K562 (cell line): ENCODE results near the gene ZBTB38. TPM values are rescaled to one million over a fixed set of nuclear protein-coding genes. Genes with fewer than 3 reads are reported as not detected.

ENCODE experiments used
- IRF9 ChIP-seq: fragments of 450-650 bp; IDR thresholded peaks from 2 replicates; pipeline ENCODE4 v1.6.1; 2016; ENCODE audit warnings: missing biosample characterization, missing genetic modification characterization
- KDM2B ChIP-seq: fragments of 250-450 bp; sonication (Bioruptor Pico); IDR thresholded peaks from 2 replicates; pipeline ENCODE4 v1.8.0; 2021; ENCODE audit warnings: mild to moderate bottlenecking, moderate library complexity
- NR4A1 ChIP-seq, 2 experiments: fragments of 250-450 bp in 1 of 2; fragments of 450-650 bp in 1 of 2; sonication (Bioruptor Pico) in 1 of 2; IDR thresholded peaks; 2 replicates each; pipeline versions ENCODE4 v1.4.0 to v1.6.1; 2016 to 2020; ENCODE audit warnings: mild to moderate bottlenecking in 2 of 2, missing compliant biosample characterization in 1 of 2, missing genetic modification characterization in 1 of 2, moderate library complexity in 1 of 2
- PML ChIP-seq: IDR thresholded peaks from 2 replicates; pipeline ENCODE4 v1.6.1; 2012; ENCODE audit warnings: low read length, inconsistent platforms
- RBM17 ChIP-seq: fragments of 200-400 bp; formaldehyde crosslinking; IDR thresholded peaks from 2 replicates; pipeline ENCODE4 v1.6.1; 2017; ENCODE audit warnings: low read depth, mild to moderate bottlenecking, low read length, borderline replicate concordance
- SIX5 ChIP-seq, 2 experiments: IDR thresholded peaks; 2 replicates each; pipeline ENCODE4 v1.6.1; 2011; ENCODE audit warnings: low read length in 2 of 2, borderline replicate concordance in 1 of 2, low read depth in 1 of 2, mild to moderate bottlenecking in 1 of 2, moderate library complexity in 1 of 2; ENCODE audit not compliant: insufficient read depth in 1 of 2
- SMAD4 ChIP-seq: fragments of 250-450 bp; sonication (Bioruptor Pico); conservative IDR thresholded peaks from 2 replicates; pipeline ENCODE4 v1.8.0; 2021; ENCODE audit warnings: inconsistent platforms, mild to moderate bottlenecking, moderate library complexity
- XRCC5 ChIP-seq: fragments of 200-400 bp; formaldehyde crosslinking; IDR thresholded peaks from 2 replicates; pipeline ENCODE4 v1.6.1; 2017; ENCODE audit warnings: low read depth, mild to moderate bottlenecking, low read length
- ZFP36 ChIP-seq: fragments of 150-350 bp; IDR thresholded peaks from 2 replicates; pipeline ENCODE4 v1.6.1; 2018; ENCODE audit warnings: low read length, low read depth; ENCODE audit not compliant: partially characterized antibody
- ZNF23 ChIP-seq: fragments of 250-450 bp; sonication (Bioruptor Pico); IDR thresholded peaks from 2 replicates; pipeline ENCODE4 v1.4.0; 2020; ENCODE audit warnings: mild to moderate bottlenecking
- polyA plus RNA-seq, 8 experiments: library from polyadenylated mRNA; depleted of rRNA in 4 of 8; stranded (reverse) in 5 of 8; unstranded in 3 of 8; fragments of >200 nt; fragmentation: Nextera tagmentation in 2 of 8; fragmentation: Illumina TruSeq in 1 of 8; extraction: Ambion mirVana in 2 of 8; extraction: Trizol in 1 of 8; gene quantifications; 2 replicates each; pipeline versions ENCODE4 v1.2.1 to v1.2.3, GENCODE V29; 2011 to 2014; ENCODE audit warnings: inconsistent platforms in 1 of 8, missing spikeins in 1 of 8
- total RNA-seq, 7 experiments: library from RNA; depleted of rRNA in 6 of 7; stranded (reverse); fragments of >200 nt in 6 of 7; fragmentation: Illumina TruSeq in 2 of 7; extraction: Trizol in 2 of 7; gene quantifications; 2 replicates each; pipeline versions ENCODE4 v1.2.1 to v1.2.3, GENCODE V29; 2011 to 2021; ENCODE audit warnings: low replicate concordance in 1 of 7
- TF ChIP-seq, protein P1 (sequence below), 2 experiments: fragments of 250-450 bp in 1 of 2; fragments of 450-650 bp in 1 of 2; sonication (Bioruptor Pico) in 1 of 2; IDR thresholded peaks; 2 replicates each; pipeline versions ENCODE4 v1.6.1 to v1.8.0; 2016 to 2021; ENCODE audit warnings: mild to moderate bottlenecking in 2 of 2, moderate library complexity in 2 of 2, missing compliant biosample characterization in 1 of 2, missing genetic modification characterization in 1 of 2
- TF ChIP-seq, protein P2 (sequence below): fragments of 250-450 bp; sonication (Bioruptor Pico); IDR thresholded peaks from 2 replicates; pipeline ENCODE4 v1.4.0; 2020; ENCODE audit warnings: borderline replicate concordance
- TF ChIP-seq, protein P3 (sequence below): sonication (generic); formaldehyde crosslinking; IDR thresholded peaks from 2 replicates; pipeline ENCODE4 v1.8.0; 2022; ENCODE audit warnings: mild to moderate bottlenecking, missing genetic modification reagents, borderline replicate concordance
- TF ChIP-seq, protein P4 (sequence below): fragments of 450-650 bp; formaldehyde crosslinking; IDR thresholded peaks from 2 replicates; pipeline ENCODE4 v1.4.0; 2022; ENCODE audit warnings: missing genetic modification characterization
- TF ChIP-seq, protein P5 (sequence below): sonication (generic); formaldehyde crosslinking; IDR thresholded peaks from 2 replicates; pipeline ENCODE4 v1.8.0; 2022; ENCODE audit warnings: mild to moderate bottlenecking, missing genetic modification reagents

The ZBTB38 gene
- total and polyA plus RNA-seq, 9 of the 15 experiments (the other 6 are each of a cell fraction or from before 2014, with no cell fraction given), result 12.1 to 39.4 (median 22.9) TPM

DNA sequence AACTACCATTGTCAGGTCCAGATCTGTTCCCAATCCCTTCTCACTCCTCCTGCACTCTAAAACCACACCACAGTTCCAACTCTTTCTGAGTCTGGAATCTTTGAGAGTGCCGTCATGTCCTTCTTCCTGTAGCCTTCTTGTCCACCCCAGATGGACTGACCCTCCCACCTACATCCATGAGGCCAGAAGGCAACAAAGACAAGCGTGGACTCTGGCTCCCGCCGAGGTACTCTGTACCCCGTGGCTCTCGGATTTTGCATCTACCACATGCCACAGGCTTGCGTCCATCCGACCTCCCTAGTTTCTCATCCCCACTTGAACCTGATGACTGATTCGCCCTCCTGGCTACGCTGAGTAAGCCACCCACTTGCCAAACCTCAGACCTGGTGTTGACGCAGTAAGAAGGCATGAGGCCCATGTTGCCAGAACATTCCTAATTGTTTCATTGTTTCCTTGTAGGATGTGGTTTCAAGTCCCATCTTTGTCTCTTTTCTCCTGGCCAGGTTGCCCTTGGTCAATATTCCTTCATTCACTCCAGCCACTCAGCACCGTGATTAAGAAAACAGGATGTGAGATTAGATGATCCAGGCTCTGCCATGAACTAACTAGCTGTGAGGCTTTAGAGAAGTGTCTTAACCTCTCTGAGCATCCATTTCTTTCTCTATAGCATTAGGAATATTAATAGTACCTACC, 1.1 kb upstream of the ZBTB38 start (continued):
- TF ChIP-seq, protein P1, sequence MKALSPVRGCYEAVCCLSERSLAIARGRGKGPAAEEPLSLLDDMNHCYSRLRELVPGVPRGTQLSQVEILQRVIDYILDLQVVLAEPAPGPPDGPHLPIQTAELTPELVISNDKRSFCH (CRISPR knock-in tag; IDR thresholded peaks at IDR 0.05), result no peak
- TF ChIP-seq, protein P1 (tag; IDR thresholded peaks at IDR 0.05), result peak; percentile 38; the same call in 1 of the 2 replicates
- TF ChIP-seq NR4A1 (CRISPR knock-in tag; IDR thresholded peaks at IDR 0.05) (no peak), NR4A1 (tag; IDR thresholded peaks at IDR 0.05) (peak; percentile 68; the same call in 1 of the 2 replicates), SMAD4 (0 out of 2 replicates have a peak, but pooled peaks have one; percentile 43), XRCC5 (no peak), SIX5 (IDR thresholded peaks at IDR 0.05; ENCODE audit: borderline replicate concordance in 1 of 2, insufficient read depth in 1 of 2, low read depth in 1 of 2, low read length in 2 of 2) (no peak), ZFP36 (peak; percentile 83), RBM17 (no peak), KDM2B (no peak), PML (no peak), IRF9 (tag) (no peak), ZNF23 (CRISPR knock-in tag) (no peak)
- TF ChIP-seq, protein P2, sequence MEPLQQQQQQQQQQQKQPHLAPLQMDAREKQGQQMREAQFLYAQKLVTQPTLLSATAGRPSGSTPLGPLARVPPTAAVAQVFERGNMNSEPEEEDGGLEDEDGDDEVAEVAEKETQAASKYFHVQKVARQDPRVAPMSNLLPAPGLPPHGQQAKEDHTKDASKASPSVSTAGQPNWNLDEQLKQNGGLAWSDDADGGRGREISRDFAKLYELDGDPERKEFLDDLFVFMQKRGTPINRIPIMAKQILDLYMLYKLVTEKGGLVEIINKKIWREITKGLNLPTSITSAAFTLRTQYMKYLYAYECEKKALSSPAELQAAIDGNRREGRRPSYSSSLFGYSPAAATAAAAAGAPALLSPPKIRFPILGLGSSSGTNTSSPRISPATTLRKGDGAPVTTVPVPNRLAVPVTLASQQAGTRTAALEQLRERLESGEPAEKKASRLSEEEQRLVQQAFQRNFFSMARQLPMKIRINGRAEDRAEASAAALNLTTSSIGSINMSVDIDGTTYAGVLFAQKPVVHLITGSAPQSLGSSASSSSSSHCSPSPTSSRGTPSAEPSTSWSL, result no peak
- TF ChIP-seq, protein P3, sequence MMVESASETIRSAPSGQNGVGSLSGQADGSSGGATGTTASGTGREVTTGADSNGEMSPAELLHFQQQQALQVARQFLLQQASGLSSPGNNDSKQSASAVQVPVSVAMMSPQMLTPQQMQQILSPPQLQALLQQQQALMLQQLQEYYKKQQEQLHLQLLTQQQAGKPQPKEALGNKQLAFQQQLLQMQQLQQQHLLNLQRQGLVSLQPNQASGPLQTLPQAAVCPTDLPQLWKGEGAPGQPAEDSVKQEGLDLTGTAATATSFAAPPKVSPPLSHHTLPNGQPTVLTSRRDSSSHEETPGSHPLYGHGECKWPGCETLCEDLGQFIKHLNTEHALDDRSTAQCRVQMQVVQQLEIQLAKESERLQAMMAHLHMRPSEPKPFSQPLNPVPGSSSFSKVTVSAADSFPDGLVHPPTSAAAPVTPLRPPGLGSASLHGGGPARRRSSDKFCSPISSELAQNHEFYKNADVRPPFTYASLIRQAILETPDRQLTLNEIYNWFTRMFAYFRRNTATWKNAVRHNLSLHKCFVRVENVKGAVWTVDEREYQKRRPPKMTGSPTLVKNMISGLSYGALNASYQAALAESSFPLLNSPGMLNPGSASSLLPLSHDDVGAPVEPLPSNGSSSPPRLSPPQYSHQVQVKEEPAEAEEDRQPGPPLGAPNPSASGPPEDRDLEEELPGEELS (CRISPR knock-in tag), result no peak
- TF ChIP-seq, protein P4, sequence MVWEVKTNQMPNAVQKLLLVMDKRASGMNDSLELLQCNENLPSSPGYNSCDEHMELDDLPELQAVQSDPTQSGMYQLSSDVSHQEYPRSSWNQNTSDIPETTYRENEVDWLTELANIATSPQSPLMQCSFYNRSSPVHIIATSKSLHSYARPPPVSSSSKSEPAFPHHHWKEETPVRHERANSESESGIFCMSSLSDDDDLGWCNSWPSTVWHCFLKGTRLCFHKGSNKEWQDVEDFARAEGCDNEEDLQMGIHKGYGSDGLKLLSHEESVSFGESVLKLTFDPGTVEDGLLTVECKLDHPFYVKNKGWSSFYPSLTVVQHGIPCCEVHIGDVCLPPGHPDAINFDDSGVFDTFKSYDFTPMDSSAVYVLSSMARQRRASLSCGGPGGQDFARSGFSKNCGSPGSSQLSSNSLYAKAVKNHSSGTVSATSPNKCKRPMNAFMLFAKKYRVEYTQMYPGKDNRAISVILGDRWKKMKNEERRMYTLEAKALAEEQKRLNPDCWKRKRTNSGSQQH (CRISPR knock-in tag), result no peak
- TF ChIP-seq, protein P5, sequence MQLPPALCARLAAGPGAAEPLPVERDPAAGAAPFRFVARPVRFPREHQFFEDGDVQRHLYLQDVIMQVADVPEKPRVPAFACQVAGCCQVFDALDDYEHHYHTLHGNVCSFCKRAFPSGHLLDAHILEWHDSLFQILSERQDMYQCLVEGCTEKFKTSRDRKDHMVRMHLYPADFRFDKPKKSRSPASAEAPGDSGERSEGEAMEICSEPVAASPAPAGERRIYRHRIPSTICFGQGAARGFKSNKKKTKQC, result no peak
